GM21390 (cell line): ENCODE results near the gene PPP2R5E.
"Not testable (repeated sequence)": the region's sequence is repeated elsewhere in the genome, so short reads cannot be mapped to it uniquely, and the experiment has no call there.

Source experiments
- ATAC-seq: cut with Tn5 transposase; IDR thresholded peaks from one replicate; pipeline ENCODE4 v1.9.1; 2021; ENCODE audit not compliant: unreplicated experiment

The PPP2R5E gene

DNA sequence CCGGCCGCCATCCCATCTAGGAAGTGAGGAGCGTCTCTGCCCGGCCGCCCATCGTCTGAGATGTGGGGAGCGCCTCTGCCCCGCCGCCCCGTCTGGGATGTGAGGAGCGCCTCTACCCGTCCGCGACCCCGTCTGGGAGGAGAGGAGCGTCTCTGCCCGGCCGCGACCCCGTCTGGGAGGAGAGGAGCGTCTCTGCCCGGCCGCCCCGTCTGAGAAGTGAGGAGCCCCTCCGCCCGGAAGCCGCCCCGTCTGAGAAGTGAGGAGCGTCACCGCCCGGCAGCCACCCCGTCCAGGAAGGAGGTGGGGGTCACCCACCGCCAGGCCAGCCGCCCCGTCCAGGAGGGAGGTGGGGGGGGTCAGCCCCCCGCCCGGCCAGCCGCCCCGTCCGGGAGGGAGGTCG, 20.7 kb downstream of the PPP2R5E start:
- ATAC-seq: not testable (repeated sequence)

DNA sequence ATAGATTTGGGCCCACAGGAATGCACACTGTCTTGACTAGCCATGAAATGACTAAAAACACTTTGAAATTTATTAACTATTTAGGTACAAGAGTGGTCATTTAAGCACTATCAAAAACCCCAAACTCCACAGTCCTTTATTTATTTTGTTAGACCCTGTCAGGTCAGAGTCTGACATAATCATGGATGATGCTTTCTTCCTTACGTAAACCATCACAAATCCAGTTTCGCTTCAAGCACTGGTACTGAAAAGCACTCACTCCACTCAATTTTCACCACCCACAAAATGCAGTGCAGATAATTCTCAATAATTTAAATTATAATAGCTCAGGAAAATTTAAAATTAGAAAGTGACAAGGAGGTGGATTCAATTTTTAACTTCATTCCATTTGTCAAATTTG, 25.8 kb downstream of the PPP2R5E start:
- no peak for ATAC-seq

DNA sequence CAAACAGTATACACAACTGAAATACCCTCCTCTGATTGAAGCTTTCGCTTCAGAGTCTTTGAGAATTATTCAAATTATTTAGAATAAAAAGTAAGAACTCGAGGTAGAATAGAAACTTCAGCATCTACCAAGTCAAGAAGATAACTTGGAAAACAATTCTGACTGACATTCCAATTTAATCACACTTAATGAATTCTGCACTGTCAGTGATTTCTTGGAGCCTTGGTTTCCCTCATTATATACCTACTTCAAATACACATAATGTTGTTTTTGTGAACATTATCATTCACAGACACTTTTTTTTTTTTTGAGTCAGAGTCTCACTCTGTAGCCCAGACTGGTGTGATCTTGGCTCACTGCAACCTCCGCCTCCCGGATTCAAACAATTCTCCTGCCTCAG, 27.9 kb downstream of the PPP2R5E start:
- no peak for ATAC-seq

DNA sequence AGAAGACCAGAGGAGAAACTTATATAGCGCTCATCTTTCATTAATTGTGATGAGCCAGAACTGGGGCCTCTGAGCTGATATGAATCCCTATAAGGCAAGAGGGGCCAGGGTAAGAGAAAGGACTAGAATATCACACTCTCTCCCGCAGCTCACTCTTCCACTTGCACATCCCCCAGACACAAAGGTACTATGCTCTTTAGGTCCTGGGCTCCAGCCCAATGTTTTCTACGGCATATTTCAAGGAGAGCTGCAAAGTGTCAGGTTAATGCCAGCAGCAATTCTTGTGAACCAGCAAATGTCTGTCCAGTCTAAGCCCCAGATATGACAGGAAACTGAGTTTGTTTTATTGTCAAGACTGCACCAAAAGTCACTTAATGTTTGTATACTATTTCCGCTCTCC, 29.4 kb downstream of the PPP2R5E start:
- no peak for ATAC-seq

DNA sequence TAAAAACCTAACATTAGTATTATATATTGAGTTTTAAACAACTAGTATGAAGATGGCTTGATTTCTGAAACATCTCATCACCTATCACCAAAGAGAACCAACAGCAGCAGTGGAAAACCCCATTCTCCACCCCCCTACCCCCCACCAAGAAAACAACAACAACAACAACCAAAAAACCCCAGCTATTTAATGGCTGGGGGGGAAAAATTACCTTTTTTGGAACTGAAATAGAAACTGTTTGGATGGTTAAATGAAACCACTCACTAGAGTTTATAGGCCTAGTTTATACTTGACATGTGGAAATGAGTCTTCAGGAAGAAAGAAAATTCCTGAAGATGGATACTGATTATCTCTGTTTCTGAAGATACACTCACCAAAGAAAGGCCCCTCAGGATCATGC, 30.3 kb downstream of the PPP2R5E start:
- no peak for ATAC-seq

DNA sequence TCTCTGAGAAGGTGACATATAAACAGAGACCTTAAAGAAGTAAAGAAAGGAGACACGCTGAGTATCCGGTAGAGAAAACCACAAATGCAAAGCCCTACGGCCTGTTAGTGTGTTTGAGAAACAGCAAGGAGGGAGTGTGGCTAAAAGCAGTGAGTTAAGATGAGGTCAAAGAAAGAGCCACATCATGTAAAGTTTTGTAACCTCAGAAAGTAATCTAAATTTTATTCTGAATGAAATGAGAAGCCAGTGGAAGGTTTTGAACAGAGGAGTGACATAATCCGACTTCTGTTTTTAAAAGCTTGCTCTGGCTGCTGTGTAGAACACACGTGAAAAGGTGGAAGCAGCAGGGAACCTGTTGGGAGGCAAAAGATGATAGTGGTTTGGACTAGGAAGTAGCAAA, 32.6 kb downstream of the PPP2R5E start:
- ATAC-seq: peak; percentile 45

DNA sequence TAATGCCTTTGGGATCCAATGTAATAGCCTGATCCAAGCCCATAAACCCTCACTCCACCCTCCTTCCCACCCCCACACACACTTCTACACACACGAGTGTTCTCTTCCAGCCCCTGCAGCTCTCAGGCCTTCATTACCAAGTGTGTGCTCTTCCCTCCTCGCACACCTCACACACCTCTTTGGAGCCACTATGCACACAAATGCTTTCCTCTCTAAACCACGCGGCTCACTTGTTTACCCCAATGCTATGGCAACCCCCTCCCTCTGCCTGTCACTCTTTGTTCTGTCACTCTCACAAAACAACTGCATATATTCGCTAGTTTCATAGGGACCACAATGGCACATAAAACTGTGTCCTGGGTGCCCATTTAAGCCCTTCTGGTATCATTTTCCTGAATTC, 35.1 kb downstream of the PPP2R5E start:
- ATAC-seq: no peak

DNA sequence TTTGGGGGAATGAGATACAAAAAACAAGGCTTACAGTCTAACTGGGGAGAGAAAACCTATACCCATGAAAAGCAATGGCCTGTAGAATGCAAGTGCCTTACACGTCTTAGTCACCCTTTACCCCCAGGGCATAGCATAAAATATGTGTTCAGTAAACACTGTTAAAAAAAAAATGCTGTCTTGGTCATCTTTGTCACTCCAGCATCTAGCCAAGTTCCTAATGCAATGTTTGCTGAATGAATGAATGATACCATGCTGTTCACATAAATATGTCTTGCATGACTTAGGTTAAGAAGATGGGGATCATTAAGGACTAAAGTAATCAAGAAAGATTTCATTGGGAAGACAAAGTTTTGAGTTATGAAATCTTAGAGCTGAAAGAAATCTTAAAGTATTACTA, 38.5 kb downstream of the PPP2R5E start:
- ATAC-seq: no peak

DNA sequence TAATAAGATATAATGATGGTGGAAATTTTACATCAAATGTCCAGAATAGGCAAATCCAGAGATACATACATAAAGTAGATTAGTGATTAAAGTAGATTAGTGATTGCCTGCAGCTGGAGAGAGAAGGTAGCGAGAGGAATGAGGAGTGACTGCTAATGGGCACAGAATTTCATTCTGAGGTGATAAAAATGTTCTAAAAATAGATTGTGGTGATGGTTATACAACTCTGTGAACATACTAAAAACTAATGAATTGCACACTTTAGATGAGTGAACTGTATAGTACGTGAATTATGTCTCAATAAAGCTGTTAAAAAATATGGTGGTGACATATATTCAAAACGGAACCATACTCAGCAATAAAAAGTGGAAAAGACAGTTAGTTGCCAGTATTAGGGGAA, 41.7 kb downstream of the PPP2R5E start:
- no peak for ATAC-seq

DNA sequence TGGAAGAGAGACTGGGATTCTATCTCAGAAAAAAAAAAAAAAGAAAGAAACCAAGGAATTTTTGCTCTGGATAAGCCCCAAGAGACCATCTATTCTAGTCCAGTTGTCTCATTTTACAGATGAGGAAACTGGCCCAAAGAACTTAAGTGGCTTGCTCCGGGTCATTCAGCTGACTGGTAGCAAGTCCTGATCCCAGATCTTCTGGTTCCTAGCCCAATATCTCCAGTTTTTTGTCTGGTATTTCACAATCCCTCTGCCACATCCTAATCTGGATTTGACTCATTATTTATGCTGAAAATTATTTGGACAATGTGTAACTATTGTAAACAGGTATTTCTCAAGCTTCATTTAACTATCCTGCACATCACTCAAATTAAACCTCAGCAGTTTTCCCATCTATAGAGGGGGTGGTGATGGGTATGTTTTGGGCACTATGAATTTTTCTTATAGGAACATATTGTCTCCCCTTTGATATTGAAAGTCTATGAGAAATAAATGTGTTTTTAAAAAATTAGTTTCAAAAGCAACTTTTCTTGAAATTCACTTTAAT, 43.4 kb downstream of the PPP2R5E start:
- ATAC-seq: no peak

DNA sequence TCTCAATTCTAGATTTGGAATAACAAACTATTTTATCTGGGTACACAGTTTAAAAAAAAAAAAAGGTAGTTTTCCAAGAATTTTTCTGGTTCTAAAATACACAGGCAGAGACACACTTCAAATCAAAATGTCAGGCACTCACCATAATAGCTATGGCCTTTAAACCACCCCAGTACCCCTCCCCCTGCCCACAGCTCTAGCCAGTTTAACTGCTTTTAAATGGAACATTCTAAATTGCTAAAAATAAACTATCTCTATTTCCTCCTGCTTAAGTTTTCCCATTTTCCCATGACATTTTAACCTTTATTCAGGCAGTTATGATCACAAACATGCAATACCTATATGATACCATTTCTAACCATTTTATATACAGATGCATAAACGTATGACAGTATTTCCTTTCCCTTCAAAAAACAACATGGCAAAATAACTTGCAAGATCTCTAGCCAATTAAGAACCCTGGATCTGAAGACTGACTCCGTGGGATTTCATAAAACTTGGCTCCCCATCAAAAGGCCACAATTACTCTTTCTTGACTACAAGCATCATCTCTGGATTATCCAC, 46.3 kb downstream of the PPP2R5E start:
- no peak for ATAC-seq

DNA sequence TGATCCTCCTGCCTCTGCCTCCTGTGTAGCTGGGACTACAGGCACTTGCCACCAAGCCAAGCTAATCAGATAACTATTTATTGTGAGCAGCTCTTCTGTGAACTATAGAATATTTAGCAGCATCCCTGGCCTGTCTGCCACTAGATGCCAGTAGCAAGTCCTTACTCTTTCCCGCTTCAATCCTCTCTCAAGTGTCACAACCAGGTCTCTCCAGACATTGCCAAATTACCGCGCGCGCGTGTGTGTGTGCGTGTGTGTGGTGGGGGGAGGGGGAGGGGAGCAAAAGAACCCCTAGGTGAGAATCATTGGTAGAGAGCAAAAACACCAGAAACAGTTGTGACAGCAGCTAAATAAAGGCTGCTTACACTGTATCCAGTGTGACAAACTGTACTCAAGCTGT, 49.9 kb downstream of the PPP2R5E start:
- no peak for ATAC-seq

DNA sequence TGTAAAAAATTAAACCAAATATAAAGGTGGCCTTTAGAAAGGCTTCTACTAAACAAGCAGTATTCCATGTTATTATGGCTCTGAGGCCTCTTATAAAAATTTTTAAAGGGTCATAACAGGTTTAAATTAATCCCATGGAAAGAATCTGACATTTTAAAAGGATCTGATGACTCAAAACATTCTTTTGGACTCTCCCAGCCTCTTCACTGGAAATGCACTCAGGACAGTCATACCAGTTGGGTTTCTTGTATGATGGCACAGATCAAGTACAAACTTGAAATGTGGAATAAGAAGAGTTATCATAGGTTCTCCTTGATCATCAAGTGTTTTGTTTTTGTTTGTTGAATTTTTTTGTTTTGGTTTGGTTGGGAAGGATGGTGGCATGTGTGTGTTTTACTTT, 50.8 kb downstream of the PPP2R5E start:
- ATAC-seq: no peak

DNA sequence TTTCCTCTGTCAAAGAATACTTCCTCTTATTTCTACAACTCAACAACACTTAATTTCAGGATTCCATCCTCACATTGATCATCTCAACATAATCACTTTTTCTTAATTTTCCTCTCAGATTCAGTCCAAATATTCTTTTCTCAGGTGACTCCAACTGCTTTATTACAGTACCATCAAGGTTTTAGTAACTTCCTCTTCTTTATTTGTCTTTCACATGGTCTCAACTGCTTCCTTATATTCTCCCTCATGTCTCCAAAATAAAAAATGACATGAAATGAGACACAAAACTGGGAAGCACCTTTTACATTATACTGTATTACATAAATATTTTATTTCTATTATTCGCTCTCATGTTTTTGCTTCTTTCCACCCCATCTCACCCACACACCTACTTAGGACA, 55.5 kb downstream of the PPP2R5E start:
- no peak for ATAC-seq

DNA sequence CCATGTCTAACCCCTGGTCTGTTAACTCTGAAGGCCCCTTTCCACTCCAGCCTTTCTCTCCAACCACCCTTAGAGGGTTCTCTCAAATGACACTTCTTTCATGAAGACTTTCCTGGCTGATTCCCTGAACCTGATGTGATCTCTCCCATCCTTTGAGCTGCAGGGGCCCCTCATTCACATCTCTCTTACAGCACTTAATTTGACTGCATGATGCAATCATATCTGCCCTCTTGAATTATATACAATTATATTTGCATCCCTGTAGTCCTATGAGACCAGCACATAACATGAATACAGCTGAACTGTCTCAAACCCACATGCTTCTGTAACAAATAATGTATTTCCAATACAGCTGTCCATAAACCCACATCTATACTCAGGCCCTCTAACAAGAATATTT, 56.4 kb downstream of the PPP2R5E start:
- ATAC-seq: no peak

DNA sequence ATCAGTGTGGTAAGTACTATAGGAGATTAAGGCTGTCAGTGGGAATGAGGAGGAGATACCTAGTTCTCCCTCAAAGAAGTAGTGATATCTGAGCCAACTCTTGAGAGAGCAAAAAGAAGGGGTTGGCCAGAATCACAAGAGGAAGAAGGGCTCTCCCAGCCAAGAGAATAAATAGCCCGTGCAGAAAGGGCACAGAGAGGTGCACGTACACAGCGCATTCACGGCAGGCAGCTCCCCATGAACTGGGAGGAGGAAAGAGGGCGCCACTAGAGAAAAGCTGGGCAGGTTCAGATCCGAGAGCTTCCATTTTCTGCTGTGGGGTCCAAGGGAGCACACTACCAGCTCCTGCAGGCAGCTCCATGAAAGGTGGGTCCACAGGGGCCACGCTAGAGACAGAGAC, 59.9 kb downstream of the PPP2R5E start:
- no peak for ATAC-seq

DNA sequence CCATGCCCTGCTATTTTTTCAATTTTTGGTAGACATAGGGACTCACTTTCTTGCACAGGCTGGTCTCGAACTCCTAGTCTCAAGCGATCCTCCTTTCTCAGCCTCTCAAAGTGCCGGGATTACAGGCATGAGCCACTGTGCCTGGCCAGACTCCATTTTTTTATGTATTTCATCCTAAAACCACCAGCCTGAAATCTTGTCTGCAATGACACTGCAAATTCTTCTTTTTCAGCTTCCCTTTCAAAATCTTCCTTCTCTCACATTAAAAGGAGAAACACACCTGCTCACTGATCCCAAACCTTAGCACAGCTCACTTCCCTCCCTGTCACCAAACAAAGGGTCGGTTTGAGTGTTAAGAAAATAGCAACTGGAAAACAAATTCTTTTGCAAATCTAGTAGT, 62.6 kb downstream of the PPP2R5E start:
- no peak for ATAC-seq

DNA sequence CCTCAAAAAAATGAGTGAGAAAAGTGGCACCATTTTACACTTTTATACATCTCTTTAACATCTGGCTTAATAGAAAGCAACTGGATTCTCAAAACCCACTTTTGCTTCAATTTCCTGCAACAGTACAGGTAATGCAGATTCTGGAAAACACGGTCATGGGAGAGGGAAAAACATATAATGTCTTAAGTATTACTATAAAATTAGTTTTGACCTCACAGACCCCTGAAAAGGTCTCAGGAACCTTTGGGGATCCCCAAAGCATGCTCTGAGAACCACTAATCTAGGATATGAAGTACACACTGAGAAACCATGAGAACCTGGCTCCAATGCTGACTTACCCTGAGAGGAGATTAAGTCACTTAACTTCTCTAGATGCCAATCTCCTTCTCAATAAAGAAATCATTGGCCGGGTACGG, 64.7 kb downstream of the PPP2R5E start:
- peak; percentile 54 for ATAC-seq

DNA sequence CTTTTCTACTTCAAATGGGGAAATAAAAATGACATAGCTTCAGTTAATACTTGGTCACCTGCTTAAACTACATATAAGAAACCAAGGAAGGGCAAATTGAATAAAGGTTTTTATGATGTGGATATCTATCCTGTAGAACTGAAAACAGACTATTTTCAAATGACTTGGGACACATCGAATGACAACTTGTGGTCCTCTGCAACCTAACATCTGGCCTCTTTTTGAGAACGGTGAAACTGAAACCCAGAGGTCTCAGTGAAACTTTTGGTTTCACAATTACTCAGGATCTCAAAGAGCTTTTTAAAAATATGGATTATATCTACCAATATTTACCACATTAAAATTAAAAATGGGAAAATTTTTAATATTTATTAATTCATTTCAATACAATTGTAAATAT, 65.2 kb downstream of the PPP2R5E start:
- ATAC-seq: peak; percentile 89

DNA sequence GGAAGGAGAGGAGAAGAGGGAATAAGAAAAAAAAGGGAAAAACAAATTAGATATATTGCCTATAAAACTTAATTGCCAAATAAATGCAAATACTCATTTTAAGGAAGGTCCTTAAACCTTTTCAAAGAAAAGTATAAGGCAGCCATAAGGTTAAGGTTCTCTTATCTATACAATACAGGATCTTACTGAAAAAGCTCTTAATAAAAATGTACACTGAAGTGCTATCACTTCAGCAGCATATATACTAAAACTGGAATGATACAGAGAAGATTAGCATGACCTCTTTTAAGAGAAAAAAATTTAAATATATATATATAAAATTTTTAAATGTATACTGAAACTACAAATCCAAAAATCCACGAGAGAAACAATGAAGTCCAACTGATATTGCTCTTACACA, 65.6 kb downstream of the PPP2R5E start:
- no peak for ATAC-seq

DNA sequence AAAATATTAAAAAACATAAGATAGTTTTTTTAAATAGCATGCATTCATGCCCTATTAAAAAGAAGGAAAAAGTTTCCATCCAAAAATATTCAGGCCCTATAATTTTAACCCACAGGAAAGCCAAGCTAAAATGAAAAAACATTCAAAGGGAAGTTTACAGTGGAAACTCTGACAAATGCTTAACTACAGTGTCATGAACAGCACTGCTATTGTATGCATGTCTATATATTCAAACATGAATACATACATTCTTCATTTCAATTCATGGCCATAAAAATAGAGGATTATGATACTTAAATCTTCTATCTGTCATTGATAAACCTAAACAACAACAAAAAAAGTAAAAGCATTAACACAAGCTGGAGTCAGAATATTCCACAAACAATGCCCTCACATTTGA, 67.4 kb downstream of the PPP2R5E start:
- no peak for ATAC-seq

DNA sequence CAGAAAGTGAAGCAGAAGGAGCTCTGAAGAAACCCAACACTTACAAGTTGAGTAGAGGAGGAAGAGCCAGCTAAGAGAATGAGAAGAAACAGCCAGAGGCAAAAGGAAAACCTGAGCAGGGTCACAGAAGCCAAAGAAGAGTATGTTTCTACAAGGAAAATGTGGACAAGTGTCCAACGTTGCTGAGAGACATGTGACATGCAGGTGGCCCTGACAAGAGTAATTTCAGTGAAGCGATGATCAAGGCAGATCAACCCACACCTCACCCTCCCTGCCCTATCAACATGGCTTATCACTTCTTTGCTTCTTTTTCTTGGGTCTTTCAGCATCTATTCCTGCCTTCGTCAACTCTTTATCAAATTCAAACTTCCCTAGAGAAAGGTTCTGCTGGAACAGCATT, 68.3 kb downstream of the PPP2R5E start:
- no peak for ATAC-seq

DNA sequence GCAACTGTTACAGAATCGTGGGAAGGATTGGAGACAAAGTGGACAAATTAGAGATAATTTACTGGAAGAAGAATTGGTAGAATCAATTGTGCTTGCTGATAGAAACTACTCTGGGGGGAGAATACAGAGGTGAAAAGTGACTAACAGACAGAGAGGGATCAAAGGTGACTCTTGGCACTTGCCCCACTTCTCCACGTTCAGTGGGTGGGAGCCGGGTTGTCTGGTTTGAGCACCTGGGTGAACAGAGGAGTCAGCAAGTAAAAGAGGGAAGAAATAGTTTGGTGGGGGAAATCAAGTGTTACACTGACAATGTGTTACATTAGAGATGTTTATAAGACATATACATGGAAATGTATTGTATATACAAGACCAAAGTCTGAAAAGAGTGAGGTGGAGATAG, 69.1 kb downstream of the PPP2R5E start:
- ATAC-seq: no peak
